ENCODE measurements around the gene IRAK1.

The IRAK1 gene

GRCh38 chrX:154059729-154060245 lies 40.1 kb upstream of the IRAK1 start:
- no peak overlapping the region for H3K4me3 Mint-ChIP-seq
- H3K27me3 Mint-ChIP-seq (ENCODE audit: low read depth, poor library complexity), result peaks cover 6% of the 10 kb centered on the region
- TF ChIP-seq CTCF (IDR thresholded peaks at IDR 0.05), result no peak
- peak overlapping the region; percentile 72 for H3K27ac Mint-ChIP-seq
- H3K9me3 Mint-ChIP-seq, result peaks cover 66% of the 10 kb centered on the region
- H3K36me3 Mint-ChIP-seq (ENCODE audit: low read depth), result peaks cover 18% of the 10 kb centered on the region
- peaks cover 48% of the 10 kb centered on the region for H3K4me1 Mint-ChIP-seq
- DNase-seq, result no peak

- H3K9me3 Mint-ChIP-seq, result peaks cover 61% of the 10 kb centered on the region
- no peak overlapping the region for H3K4me3 Mint-ChIP-seq
- H3K36me3 Mint-ChIP-seq (ENCODE audit: low read depth), result peaks cover 18% of the 10 kb centered on the region
- TF ChIP-seq CTCF (IDR thresholded peaks at IDR 0.05), result no peak
- H3K27me3 Mint-ChIP-seq (ENCODE audit: low read depth, poor library complexity), result peaks cover 6% of the 10 kb centered on the region
- peak overlapping the region; percentile 29 for H3K27ac Mint-ChIP-seq
- peaks cover 43% of the 10 kb centered on the region for H3K4me1 Mint-ChIP-seq
- no peak for DNase-seq
Measured at GRCh38 chrX:154059231-154059630, 39.5 kb upstream of the IRAK1 start.

DNA sequence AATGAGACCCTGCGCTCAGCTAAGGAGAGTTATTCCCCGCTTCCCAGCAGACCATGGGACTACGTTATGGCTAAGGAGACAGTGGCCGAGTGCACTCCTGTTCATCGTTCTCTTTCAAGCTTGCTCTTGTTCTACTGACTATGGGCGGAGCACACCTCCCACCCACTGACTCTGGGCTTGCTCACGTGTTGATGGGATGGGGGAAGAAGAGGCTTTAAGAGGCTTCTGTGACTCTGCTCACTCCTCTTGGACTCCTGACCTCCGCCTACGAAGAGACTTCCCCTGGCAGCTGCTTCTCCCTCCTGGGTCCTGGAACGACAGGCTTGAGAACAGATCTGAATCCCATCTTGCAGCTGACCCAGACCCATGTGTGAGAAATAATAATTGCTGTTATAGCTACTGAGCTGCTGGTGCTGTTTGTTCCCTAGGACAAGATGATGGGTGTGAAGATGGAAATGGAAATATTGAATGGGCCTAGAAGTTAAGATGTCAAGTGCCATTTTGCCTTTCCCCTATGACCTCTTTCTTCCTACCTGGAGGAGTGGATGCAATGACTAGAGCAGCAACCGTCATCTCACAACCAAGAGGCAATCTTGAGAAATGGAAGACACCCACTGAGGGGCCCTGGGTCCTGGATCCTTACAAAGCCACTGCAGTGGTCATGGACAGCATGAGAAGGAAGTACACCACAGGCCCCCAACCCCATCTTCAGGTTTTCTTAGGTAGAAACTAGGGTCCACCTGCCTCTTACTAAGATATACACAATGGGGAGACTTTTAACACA lies 38.7 kb upstream of the IRAK1 start:
- no peak overlapping the region for H3K4me3 Mint-ChIP-seq
- no peak for DNase-seq
- H3K9me3 Mint-ChIP-seq, result peaks cover 62% of the 10 kb centered on the region
- H3K27me3 Mint-ChIP-seq (ENCODE audit: low read depth, poor library complexity), result peaks cover 3% of the 10 kb centered on the region
- peaks cover 18% of the 10 kb centered on the region for H3K36me3 Mint-ChIP-seq (ENCODE audit: low read depth)
- peaks cover 42% of the 10 kb centered on the region for H3K4me1 Mint-ChIP-seq
- no peak for TF ChIP-seq CTCF (IDR thresholded peaks at IDR 0.05)
- peak overlapping the region; percentile 72 for H3K27ac Mint-ChIP-seq

DNA sequence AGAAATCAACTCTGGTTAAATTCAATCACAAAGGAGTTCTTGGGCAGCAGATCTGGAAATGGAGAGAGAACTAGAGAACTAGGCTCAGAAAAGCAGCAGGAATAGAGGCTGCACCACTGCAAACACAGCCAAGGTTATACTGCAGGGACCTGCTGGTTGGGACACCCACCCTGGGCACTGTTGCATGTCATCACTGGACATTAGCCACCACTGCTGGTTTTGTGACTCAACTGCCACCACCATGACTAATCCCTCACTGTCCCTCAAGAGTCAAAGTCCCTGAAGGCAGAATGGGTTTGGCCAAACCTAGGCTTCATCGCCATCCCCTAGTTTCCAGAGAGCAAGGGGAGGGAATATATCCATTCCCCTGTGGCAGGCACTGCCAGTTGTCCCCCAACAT lies 38.1 kb upstream of the IRAK1 start:
- no peak for TF ChIP-seq CTCF (IDR thresholded peaks at IDR 0.05)
- peaks cover 42% of the 10 kb centered on the region for H3K4me1 Mint-ChIP-seq
- no peak overlapping the region for H3K4me3 Mint-ChIP-seq
- H3K9me3 Mint-ChIP-seq, result peaks cover 57% of the 10 kb centered on the region
- H3K27ac Mint-ChIP-seq, result no peak overlapping the region
- peaks cover 2% of the 10 kb centered on the region for H3K27me3 Mint-ChIP-seq (ENCODE audit: low read depth, poor library complexity)
- peaks cover 18% of the 10 kb centered on the region for H3K36me3 Mint-ChIP-seq (ENCODE audit: low read depth)
- no peak for DNase-seq

DNA sequence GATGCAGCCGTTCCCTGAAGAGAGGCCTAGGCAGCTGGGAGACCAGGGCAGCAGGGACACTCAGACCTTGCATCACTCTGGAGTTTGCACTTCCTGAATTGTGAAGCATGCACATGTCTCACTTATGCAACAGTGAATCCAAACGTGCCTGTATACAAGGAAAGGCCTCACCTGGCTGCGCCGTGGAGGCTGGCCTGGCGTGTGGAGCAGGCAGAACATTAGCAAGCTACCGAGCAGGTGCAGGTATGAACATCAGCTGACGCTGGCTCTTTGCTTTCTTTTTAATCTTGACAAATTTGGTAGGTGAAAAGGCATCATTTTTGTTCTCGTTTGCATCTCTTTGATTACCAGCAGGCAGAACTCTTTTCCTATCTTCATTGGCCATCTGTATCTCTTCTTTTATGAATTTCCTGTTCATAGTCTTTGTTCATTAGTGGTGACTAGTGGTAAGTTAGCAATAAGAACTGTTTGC lies 37.1 kb upstream of the IRAK1 start:
- Mint-ChIP-seq H3K27me3 (ENCODE audit: low read depth, poor library complexity) (no peaks in the 10 kb centered on the region), H3K9me3 (peaks cover 56% of the 10 kb centered on the region), H3K4me1 (peaks cover 40% of the 10 kb centered on the region), H3K4me3 (no peak overlapping the region), H3K36me3 (ENCODE audit: low read depth) (peaks cover 18% of the 10 kb centered on the region), H3K27ac (no peak overlapping the region)
- TF ChIP-seq CTCF (IDR thresholded peaks at IDR 0.05), result no peak
- no peak for DNase-seq

Measured in nephron progenitor cell (in vitro differentiated cells).